Fibroblast of skin of scalp (primary cell): ENCODE results near the gene PDE4D.

Experiments used
- DNase-seq: peaks from one replicate; pipeline ENCODE4 v3.0.0-alpha.2; 2013

PDE4D gene

DNA sequence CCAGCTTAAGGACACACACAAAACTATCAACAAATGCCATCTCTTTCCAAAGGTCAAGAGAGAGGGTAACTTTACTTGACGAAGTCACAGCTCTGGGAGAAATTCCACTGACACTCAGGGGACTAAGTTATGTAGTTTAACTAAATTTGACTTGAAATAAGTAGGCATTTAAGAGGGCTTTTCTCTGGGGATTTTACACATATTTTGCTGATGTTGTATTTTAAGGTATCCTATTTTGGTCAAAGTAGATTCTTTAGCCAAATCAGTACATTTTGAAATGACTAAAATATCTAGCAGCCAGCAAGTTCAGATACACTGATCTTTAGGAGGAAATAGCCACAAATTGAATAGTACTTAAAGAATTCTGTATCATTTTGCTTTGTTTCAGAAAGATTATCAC is 652.0 kb downstream of the PDE4D start:
- peak; percentile 70 for DNase-seq

DNA sequence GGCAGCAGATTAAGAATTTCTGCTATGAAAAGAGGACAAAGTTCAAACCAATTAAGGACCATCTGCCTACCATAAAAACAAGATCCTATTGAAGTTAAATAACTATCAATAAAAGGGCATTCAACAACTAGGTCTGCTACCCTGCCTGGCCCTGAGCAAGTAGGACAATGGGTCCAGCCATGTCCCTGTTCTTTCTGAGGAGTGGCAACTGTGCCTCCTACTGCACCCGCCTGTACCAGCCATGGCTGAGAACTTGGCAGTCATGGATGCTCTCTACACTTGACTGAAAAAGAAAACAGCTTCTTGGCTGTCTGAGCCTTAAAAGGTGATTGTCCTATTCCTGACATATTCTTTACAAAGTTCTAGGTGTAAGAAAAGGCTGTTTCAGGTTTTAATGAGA is 652.4 kb downstream of the PDE4D start:
- no peak for DNase-seq

DNA sequence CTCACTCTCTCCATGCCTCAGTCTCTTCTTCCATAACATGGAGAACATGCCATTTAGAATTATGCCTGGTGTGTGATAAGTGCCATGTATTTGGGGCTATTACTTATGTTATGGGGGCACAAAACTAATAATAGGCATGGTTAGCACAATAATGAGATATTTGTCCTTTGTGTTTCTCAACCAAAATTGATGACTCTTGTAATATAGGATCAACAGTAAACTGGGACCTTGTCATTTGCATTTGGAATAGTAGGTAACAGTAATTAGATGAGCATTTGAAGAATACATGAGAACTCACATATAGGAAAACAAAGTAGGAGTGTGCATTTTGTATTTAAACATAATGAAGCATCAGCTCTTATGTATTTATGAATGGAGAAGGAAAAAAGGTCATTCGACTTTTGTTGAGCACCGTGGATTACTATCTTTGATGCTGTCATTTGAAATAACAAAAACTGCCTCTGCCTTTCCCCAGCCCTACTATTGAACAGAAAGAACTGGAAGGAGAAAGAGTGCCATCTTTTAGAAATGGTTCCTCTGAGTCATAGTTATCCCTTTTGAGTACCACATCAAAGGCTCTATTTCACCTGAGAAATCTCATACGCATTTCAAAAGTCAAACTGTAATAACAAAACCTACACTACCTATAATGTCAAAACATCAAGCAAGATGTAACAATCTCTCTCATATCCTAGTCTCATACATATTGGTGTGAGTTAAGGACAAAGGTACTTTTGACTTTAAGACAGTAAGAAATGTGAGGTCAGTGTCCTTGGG is 655.2 kb downstream of the PDE4D start:
- no peak for DNase-seq

DNA sequence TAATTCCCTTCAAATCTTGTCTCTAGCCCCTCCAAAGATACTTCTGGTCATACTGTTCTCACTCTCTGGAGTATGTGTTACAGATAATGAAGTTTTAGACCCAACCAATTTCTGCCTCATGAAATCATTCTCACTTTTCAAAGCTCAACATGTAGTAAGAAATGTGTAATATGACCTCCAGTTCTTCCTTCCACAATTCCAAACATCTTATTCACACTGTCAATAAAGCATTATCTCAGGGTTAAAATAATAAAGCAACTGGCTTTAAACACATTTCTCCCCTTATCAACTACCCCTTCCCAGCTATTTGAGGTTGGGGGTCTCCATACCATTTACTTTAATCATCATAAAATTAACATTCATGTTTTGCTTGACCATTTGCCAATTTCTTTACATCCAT is 656.5 kb downstream of the PDE4D start:
- DNase-seq, result peak; percentile 74

DNA sequence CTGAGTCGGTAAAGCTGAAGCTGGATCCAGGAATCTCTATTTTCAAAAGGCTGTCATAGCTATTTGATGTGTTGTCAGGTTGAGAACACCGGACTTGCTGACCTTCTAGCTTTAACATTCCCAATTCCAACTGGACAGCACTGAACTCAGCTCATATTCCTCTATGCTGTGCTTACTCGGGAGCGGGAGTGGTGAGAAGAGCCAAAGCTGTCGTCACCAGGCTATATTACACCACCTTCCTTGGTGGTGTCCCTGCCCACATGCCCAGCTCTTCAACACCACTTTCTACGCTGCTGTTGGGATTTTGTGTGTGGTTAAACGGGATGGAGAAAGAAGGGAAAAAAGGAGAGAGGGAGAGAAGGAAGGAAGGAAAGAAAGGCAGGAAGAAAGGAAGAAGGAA is 657.1 kb downstream of the PDE4D start:
- no peak for DNase-seq

DNA sequence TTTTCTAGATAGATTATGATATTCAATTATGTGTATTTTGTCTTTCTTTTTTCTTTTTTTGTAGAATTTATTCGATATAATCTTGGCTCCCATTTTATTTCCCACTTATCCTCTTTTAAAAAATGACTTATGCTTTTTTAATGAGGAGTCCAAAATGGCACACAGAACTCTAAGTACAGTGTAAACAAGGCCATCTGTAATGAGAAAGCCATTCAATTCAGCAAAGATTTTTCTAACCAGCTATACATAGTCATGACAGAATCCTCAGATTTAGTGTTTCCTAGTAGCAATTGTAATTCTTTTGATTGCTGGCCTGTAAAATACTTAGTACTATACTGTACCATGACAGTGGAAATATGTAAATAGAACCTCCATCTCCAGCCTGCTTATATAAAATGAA is 659.3 kb downstream of the PDE4D start:
- no peak for DNase-seq

DNA sequence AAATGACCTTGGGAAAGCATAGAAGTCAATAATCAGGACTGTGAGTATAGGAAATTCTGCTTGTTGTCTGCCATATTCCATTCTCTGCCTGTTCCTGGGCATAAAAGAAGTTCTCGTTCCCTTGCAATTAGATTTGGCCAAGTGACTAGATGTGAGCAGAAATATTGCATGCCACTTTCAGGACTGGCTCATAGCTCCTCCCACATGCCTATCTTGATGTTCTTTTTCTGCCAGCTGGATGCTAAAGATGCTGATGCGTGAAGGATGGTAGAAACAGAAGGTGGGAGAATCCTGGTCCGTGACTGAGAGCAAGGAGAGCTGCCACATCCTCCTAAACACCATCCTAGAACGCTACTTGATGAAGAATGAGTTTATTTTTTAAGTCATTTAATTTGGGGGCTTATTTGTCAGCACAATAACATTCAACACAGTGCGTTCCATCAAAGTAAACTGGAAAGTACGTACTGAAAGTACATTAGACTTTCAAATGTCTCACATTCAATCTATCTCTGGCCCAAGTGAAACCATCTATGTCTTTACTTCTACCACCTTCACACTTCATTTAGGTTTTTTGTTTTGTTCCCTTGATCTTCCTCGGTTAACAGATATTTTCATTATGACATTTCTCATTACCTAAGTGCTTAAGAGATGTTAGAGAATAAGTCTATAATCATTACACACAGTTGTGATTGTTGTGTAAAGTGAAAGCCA is 662.1 kb downstream of the PDE4D start:
- no peak for DNase-seq

DNA sequence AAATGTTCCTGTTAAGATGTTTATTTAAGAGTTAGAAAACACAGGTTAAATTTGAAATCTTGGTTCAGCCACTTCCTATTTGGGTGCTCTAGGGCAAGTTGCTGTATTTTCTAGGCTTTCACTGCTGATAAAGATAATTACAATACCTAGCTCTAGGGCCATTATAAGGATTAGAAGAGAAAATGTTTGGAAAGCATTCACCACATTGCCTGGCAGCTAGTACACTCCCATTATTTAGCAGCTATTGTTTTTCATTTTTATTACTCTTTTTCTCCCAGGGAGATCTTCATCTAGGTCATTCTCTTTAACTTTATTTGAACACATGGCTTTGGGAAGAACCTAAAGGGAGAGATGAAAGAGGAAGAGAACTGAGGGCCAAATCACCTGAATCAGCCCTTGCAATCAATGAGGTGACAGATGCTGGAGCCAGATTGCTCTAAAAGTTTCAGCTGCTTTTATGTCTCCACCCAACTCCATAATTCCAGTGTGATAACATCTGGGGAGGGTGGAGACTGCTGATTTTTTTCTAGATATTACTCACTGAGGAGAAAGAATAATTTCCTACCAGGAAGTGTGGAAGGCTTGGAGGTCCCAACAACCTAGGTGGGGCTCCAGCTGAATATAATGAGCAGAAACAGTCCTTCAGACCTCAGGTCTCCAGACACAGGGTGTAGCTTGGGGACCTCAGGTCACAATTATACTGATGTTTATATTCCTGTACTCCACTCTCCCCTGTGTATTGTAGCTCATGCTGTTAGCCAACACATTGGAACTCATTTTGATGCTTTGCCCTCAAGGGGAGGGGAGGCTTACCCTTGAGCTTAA is 670.6 kb downstream of the PDE4D start:
- DNase-seq, result peak; percentile 50

DNA sequence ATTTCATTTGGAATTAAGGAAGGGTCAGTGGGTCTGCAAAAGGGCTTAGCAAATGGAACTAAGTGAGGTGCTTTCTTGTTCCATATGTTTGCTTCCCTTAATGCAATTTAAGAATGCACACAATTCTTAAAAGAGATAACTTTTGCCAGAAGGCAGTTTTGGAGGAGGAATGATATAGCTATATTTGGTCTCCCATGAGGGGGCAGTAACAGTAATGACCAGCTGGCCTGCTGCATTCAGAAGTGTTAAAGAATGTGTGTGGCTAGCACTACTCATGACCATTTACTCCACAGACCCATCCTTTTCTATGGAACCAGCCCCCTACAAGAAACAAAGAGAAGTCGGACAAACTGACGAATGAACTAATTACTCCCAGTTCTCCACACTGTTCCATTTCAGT is 671.8 kb downstream of the PDE4D start:
- peak; percentile 34 for DNase-seq

DNA sequence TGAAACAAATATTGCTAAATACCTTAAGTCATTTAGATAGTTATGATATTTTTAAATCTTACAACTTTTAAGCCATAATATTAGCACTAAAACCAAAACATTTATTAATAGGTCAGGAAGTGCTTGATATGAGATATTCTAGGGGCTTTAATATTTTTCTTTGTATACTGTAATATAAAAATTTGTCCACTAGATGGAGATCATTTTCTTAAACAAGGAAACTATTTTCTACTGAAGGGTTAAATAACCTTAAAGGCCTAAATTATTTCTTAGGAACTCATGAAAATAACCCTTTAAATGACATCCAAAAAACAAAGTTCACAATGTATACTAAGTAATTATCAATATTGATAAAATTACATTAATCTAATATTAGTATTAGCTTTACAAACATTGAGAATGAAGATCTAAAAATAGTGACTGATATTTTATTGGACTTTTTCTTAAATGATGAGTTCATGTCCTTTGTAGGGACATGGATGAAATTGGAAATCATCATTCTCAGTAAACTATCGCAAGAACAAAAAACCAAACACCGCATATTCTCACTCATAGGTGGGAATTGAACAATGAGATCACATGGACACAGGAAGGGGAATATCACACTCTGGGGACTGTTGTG is 675.0 kb downstream of the PDE4D start:
- no peak for DNase-seq

DNA sequence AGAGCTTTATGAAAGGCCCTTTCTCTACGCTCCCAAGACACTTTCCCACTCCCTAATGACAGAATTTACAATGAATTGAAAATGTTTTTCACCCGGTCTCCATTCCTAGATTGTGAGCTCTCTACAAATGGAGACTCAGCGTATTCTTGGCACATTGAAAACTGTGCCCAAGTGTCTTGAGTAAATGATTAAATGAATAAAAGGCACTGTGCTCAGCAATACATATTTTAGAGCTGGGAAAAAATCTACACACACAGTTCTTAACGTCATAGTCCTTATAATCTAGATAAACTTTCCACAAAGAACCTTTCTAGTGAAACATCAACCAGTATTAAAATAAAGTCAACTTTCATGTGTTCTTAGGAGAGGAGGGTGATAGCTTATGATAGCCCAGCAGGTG is 676.7 kb downstream of the PDE4D start:
- no peak for DNase-seq

DNA sequence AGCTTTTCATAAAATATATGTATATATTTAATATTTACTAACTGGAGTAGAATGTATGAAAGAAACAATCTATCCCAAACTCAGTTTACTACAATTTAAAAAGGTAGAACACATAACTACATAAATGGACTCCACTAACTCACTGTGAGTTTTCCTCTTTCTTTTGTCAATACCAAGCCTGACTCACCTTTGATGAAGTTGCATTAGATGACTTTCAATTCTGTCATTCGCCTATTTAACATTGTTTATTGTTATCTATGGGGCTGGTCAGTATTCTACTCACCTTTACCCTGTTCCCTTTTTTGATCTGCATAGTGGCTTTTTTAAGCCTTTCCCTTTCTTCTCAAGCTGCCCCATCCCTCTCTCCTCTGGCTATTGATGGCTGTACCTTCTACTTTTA is 680.9 kb downstream of the PDE4D start:
- no peak for DNase-seq

DNA sequence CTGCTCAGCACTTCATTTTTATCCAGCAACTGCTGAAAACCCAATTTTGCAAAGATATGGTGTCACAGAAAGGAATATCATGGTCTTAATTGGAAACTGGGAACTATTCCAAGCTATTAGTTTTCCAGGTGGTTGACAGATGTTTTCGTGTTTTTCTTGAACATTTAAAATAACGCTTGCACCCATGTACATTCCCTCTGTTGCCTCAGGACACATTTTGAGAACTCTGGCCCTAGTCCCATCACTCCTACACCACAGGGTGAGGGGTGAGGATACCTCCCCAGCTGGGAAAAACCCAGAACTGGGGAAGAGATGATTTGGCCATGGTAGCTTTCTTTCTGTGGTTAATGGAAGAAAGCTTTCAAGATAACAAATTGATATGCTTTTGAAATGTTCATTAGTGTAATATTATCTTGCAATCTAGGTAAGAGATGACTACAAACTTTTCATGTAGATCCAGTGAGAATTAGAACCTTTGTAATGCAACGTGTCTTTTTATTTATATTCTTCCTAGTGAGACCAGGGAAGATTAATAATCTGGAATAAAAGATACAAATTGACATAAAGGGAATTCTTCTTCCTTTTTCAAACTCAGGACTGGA is 683.7 kb downstream of the PDE4D start:
- peak; percentile 33 for DNase-seq

DNA sequence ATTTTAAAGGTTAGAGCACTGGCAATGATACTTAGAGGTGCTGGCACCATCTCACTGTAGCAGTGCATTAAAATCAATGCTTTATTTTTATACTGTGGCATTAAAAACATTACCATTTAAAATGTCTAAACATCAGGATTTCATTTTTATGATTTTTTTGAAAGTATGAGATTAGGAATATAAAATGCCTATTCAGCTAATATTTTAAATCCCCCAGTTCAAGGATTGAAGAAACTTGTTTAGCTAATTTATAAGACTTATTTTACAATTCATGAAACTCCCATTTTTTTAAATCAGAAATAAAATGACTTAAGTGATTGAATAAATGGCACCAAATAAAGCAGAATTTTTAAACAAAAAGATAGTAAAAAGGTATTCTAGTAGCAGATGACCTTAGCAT is 685.1 kb downstream of the PDE4D start:
- no peak for DNase-seq

DNA sequence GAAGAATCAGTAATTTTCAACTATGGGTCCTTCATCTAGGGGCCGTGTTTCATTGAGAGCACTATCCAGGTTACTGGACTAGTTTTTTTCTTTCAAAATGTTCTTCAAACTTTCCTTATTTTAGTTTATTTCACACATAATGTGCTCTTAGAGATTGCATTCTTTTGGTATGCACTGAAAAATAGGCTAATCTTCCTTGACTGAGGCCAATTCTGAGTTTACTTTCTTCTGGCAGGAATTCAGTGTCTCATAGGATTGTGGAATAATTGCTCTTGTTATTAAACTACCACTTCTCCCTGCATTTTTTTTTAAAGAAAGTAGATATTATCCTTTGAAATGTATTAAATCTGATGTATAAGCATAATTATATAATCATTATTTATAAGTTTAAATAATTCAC is 686.1 kb downstream of the PDE4D start:
- DNase-seq, result no peak

DNA sequence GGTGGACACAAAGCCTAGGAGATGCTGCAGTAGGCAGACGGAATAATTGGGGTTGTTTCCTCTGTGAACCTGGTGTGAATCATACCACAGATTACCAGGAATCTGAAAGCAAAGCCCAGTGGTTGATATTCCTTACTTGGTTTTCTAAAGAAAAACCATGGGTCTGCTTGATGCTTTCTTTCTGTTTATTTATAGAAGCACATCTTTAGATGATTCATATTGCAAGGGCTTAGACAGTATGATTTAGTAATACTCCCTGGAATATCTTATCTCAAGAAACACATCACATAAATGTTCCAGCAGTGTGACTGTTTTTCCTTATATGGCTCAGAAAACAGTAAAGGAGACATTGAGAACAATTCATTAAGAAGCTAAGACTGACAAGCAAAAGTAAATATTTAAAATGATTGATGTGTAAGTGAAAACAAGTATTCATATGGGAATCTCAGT is 687.4 kb downstream of the PDE4D start:
- DNase-seq, result peak; percentile 85

DNA sequence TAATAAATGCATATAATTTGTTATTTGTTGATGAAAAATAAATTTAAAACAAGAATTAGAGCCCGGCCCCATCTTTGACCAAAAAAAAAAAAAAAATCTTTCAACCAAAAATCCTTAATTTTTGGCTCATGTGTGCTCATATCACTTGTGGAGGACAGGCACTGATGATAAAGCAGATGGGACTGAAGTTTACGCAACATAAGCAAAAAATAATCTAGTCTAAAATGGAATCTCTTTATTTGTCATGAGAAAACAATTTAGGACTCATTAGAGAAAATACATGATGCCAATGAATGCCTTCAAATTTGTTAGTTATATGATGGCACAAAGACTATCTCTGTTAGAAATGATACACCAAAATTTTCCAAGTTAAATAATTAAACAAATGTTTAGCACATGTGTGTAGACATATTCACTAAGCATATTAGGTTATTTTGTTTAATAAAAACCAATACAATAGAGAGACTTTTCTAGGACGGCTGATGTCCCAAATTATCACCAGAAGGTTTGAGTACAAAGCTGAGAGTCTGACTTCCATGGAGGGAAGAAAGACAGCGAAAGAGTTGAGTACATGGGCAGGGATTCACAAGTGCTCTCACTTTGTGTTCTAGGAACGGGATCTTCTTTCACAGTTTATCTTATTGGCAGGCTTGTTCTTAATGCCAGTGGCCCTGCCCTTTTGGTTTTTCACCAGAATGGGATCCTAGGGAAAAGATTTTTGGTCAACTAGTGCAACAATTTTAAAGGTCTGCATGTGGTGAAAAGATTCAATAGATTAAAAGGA is 689.2 kb downstream of the PDE4D start:
- DNase-seq, result no peak

DNA sequence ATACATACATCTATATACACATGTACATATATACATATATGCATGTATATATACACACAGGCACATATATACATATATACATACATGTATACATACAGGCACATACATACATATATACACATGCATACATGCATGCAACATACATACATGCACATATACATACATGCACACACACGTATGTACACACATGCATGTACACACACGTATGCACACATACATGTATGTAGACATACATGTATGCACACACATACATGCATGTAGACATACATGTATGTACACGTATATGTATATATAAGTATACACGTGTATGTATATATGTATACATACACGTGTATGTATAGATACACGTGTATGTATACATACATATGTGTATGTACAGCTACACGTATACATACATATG is 693.7 kb downstream of the PDE4D start:
- no peak for DNase-seq

DNA sequence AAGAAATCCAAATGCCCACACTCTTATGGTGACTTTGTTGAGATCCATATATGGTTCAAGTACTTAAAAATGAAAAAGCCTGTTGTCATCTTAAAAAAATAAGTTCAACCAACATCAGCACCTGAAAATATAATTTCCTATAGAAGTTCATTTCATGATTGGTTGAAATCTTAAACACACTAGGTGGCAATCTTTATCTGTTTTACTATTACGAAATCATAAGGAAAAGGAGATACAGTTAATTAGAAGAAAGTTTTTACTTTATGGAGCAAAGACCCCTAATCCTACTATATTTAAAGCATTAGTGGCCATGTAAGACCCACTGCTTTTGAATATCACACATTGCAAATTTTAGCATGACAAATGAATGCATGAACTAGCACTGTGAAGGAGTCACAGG is 694.7 kb downstream of the PDE4D start:
- DNase-seq, result no peak

DNA sequence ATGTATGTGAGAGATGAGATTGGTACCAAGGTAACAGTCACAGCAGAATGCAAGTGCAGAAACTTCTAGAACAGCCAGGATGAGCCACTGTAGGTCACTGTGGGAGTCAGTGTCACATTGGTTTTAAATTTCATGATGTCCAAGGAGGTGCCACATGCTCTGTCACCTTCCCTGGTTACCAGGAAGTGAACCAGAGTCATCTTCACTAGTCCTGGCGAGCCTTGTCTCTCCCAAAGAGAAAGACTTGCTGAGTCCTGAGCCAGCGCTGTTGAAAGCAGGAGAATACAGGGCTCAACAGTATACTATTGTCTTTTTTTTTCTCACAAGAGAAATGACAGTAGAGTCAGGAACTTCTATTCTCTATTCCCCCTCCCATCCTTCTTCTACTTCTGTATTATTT is 695.2 kb downstream of the PDE4D start:
- no peak for DNase-seq

DNA sequence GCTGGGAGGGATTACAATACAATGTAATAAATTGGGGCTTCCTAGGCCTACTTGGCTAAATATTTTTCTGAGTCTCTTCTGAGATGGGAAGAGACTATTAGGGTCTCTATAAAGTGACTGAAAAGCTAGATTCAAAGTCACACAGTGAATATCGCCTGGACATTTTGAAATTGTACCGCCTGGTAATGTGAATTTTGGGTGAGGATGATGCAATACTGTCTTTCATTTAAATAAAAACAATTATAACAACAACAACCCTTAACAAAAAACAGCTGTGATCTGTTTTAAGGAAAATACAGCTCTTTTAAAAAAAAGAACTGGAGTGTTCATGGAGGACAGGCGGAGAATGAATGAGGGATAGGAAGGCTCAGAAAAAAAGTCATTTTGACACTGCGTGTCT is 695.6 kb downstream of the PDE4D start:
- DNase-seq, result no peak
